HG02610 (cell line): ENCODE data around the gene DDX60.
"Not testable (repeated sequence)": the region's sequence is repeated elsewhere in the genome, so short reads cannot be mapped to it uniquely, and the experiment has no call there.

ENCODE experiments used
- ATAC-seq: cut with Tn5 transposase; IDR thresholded peaks from one replicate; pipeline ENCODE4 v1.9.1; 2021; ENCODE audit warnings: mild to moderate bottlenecking, moderate library complexity; ENCODE audit not compliant: unreplicated experiment

DDX60 gene, protein sequence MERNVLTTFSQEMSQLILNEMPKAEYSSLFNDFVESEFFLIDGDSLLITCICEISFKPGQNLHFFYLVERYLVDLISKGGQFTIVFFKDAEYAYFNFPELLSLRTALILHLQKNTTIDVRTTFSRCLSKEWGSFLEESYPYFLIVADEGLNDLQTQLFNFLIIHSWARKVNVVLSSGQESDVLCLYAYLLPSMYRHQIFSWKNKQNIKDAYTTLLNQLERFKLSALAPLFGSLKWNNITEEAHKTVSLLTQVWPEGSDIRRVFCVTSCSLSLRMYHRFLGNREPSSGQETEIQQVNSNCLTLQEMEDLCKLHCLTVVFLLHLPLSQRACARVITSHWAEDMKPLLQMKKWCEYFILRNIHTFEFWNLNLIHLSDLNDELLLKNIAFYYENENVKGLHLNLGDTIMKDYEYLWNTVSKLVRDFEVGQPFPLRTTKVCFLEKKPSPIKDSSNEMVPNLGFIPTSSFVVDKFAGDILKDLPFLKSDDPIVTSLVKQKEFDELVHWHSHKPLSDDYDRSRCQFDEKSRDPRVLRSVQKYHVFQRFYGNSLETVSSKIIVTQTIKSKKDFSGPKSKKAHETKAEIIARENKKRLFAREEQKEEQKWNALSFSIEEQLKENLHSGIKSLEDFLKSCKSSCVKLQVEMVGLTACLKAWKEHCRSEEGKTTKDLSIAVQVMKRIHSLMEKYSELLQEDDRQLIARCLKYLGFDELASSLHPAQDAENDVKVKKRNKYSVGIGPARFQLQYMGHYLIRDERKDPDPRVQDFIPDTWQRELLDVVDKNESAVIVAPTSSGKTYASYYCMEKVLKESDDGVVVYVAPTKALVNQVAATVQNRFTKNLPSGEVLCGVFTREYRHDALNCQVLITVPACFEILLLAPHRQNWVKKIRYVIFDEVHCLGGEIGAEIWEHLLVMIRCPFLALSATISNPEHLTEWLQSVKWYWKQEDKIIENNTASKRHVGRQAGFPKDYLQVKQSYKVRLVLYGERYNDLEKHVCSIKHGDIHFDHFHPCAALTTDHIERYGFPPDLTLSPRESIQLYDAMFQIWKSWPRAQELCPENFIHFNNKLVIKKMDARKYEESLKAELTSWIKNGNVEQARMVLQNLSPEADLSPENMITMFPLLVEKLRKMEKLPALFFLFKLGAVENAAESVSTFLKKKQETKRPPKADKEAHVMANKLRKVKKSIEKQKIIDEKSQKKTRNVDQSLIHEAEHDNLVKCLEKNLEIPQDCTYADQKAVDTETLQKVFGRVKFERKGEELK (N-terminal part only)

GRCh38 chr4:168318266-168318895 lies at the start of gene DDX60:
Gene DDX60 (minus strand): TSS chr4:168318752. CDS start chr4:168311259, 7,493 bp downstream.
- ATAC-seq, result peak; percentile 99

DNA sequence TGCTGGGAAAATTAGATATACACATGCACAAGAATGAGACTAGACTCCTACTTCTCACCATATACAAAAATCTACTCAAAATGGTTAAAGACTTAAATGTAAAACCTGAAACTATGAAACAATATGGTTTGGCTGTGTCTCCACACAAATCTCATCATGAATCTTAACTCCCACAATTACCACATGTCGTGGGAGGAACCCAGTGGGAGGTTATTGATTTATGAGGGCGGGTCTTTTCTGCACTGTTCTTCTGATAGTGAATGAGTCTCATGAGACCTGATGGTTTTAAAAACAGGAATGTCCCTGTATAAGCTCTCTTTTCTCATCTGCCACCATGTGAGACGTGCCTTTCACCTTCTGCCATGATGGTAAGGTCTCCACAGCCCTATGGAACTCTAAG lies 48.5 kb upstream of the DDX60 start:
- no peak for ATAC-seq

- ATAC-seq, result no peak
These were observed 43.5 kb upstream of the DDX60 start for GRCh38 chr4:168362025-168362401.

DNA sequence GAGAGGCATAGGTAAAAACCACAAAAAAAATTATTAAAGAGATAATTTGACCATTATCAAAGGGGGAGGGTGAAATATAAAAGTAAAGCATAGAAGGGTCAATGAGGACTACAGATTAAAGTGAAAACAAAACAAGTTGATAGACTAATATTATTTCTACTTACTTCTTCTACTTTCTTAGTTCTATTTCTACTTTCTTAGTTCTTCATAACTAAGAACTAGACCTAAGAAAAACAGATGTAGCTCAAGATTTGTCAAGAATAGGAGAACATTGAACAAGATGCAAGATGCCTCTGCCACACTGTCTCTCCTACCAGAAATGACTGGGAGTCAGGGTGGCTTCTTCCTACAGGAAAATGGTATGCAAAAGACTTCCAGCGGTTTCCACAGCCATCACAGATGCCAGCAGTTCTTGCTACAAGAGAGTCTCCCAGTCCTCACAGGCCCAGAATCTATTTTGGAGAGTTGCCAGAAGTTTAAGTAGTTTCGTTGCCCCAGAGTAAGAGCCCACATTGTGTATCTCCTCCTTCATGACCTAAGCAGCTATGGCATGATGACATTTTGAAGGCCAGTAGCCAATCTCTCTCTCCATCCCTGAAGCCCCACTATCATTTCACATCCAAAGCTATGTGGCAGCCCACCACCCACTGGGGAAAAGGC lies 42.9 kb upstream of the DDX60 start:
- no peak for ATAC-seq

DNA sequence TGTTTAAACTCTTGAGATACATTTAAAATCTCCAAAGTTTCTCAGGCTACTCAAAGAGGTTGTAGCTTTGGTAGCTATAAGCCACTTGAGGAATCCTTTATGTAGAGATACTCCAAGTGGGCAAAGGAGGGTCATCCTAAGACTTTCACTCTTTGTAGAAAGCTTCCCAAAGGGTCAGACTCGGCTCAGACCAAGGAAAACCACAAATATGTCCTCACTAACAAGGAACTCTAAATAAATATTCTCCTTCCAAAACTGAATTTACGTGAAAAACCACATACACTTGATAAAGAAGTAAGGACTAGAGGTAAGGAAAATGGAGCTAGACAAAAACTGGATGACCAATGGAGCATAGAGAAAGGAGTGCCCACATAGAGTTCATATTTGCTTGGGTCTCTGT lies 41.7 kb upstream of the DDX60 start:
- no peak for ATAC-seq

GRCh38 chr4:168357941-168358340 lies 39.4 kb upstream of the DDX60 start:
- no peak for ATAC-seq

DNA sequence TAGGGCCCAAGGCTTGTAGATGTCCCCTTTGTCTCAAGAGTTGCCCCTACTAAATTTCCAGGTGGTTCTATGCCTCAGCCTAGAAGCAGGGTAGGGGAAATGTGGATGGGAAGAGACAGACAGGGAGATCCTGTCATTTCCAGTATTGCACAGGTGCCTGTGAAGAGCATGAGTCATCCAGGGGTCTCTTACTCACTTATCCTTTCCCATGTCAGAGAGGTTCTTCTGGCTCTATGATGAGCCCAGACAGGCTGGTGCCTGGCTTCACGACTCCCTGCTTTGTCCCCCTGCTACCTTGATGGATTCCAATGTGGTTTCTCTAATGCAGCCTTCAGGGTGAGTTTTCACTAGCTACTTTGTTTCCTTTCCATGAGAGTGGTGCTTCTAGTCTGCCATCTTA lies 35.2 kb upstream of the DDX60 start:
- ATAC-seq, result no peak

- no peak for ATAC-seq
These were observed 19.0 kb upstream of the DDX60 start for GRCh38 chr4:168337550-168337940.

- ATAC-seq, result no peak
These were observed 18.4 kb upstream of the DDX60 start for GRCh38 chr4:168336837-168337549.

DNA sequence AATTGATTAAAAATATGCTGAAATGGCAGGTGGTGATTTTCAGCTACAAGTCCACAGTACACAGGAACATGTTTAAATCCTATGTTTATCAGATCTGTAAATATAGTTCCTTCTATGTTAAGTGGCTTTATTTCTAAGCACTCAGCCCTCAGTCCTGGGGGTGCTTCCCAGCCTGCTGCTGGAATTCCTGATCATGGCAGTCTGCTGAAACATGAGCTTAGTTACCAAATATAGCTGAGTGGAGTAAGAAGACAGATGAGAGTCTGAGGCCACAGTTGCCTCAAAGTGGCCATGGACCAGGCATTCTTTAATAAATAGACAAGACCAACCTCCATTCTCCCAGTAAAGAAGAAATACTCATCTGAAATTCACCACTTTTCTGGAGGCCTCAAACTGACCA lies 17.1 kb upstream of the DDX60 start:
- no peak for ATAC-seq

GRCh38 chr4:168334053-168334452 lies 15.5 kb upstream of the DDX60 start:
- no peak for ATAC-seq

DNA sequence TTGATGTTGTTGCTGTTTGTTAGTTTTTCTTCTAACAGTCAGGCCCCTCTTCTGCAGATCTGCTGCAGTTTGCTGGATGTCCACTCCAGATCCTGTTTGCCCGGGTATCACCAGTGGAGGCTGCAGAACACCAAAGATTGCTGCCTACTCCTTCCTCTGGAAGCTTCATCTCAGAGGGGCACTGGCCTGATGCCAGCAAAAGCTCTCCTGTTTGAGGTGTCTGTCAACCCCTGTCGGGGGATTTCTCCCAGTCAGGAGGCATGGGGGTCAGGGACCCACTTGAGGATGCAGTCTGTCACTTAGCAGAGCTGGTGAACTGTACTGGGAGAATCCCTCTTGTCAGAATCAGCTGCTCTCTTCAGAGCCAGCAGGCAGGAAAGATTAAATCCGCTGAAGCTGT lies 12.0 kb upstream of the DDX60 start:
- not testable (repeated sequence) for ATAC-seq

DNA sequence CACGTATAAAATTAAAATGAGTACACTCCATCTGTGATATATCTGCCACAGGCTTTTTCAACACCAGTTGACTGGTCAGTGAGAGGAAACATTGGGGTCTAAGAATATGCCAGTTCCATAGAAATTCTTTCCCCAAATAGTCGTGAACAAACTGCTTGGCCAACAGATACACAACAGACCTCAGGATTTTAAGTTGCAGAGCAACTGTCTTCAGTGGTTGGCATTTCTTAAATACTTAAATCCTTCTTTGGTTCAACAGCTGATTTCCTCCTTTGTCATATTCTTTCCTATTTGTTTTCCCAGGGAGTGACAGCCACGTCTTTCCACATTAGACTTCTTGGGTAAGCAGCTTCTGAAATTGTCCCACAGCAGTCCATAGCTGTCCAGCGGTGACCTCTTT lies 7.0 kb upstream of the DDX60 start:
- no peak for ATAC-seq

GRCh38 chr4:168321006-168321405 lies 2.5 kb upstream of the DDX60 start:
- ATAC-seq, result no peak

DNA sequence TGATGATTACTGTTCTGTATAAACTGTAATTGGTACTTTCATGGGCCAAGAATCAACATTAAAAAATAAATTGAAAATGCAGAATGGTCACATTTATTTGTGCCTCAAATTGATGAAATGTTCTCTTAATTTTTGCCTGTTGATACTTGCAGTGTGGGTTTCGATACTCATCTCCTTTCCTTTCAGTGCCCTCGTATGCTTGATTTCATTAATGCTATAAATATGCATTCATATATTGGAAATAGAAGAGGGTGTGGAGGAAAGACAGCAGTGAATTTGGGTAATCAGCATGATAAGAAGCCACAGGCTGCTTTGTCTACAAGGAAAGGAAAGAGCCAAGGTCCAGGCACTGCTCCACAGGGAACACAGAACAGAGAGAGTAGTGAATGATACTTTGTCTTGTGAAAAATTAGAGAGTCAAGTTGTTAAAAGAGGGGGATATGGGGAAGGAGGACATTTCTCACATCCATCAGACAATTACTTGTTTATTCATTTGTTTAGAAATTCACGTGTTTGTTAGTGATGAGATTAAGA lies 1.0 kb upstream of the DDX60 start:
- ATAC-seq, result no peak

- ATAC-seq, result no peak
These were observed 931 bp downstream of the DDX60 start for GRCh38 chr4:168317621-168318020.

DNA sequence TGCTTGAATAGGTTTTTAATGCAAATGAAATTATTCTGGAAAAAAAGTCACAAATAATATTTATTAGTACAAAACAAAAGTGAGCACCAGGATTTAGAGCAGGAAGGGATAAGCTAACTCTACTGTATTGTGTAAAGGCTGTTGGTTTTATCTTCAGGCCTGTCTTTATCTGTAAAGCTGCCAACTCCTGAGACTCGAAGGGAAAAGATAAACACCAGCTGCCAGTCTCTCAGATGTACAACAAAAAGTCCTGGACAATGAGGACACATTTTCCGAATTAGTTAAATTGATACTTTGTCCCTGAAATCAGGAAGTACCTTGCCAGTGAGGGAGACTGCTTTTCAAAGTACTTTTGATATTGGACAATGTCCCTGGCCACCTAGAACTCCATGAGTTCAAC lies 8.8 kb downstream of the DDX60 start:
- no peak for ATAC-seq

DNA sequence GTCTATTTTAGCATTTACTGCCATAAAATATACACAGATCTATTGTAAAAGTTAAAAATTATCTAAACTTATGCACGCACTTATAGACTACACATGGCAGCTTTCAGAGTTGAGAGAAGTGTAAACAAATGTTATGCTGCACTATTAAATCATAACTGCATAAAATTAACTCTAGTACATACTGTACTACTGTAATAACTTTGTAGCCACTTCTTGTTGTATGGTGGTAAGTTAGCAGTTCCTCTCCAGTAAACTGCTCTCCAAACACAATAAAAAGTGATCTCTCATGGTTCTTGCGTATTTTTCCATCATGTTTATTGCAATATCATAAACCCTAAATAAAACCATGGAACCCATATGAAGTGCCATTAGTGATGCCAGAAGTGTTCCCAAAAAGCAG lies 9.6 kb downstream of the DDX60 start:
- ATAC-seq, result no peak

- ATAC-seq, result no peak
These were observed 12.1 kb downstream of the DDX60 start for GRCh38 chr4:168306476-168306875.
